Right cardiac atrium (tissue), 5 donors: Measurements from ENCODE around the gene RPA3. TPM values are rescaled to one million over a fixed set of nuclear protein-coding genes. Genes with fewer than 3 reads are reported as not detected.

ENCODE experiments used
- ATAC-seq, 2 donors: fragments of 200-7000 bp; cut with Tn5 transposase; one replicate each; pipeline versions ENCODE4 v1.8.0 to v1.9.1; 2020; ENCODE audit warnings: moderate library complexity in 2 of 2, mild to moderate bottlenecking in 1 of 2
- DNase-seq, 3 donors: peaks; one replicate each; pipeline ENCODE4 v3.0.0-alpha.2; 2020
- H3K27ac ChIP-seq: one replicate; pipeline ENCODE4 v1.5.1; 2013; ENCODE audit warnings: mild to moderate bottlenecking, low read length, control low read depth, moderate library complexity
- H3K27me3 ChIP-seq: one replicate; pipeline ENCODE4 v1.6.1; 2013; ENCODE audit not compliant: control insufficient read depth, insufficient read depth
- H3K4me1 ChIP-seq: one replicate; pipeline ENCODE4 v1.6.1; 2013; ENCODE audit warnings: low read length; ENCODE audit not compliant: control insufficient read depth, insufficient read depth
- H3K4me3 ChIP-seq: one replicate; pipeline ENCODE4 v1.5.1; 2013; ENCODE audit warnings: low read length, control low read depth
- H3K9me3 ChIP-seq: one replicate; pipeline ENCODE4 v1.6.1; 2013; ENCODE audit warnings: low read length; ENCODE audit not compliant: control insufficient read depth
- WGBS: extraction: QIAGEN DNeasy Blood & Tissue Kit; methylation state at CpG from one replicate; pipeline ENCODE4 v1.1.7; 2013; 5-methylcytosine and 5-hydroxymethylcytosine counted together
- intact Hi-C, 4 donors: fragments of 100-400 bp; cut with DNase I; formaldehyde crosslinking; loops; one replicate each; pipeline versions ENCODE4 v1.11.0 to v1.14.0; 2022 to 2023
- polyA plus RNA-seq: library from polyadenylated mRNA; stranded (reverse); fragments of 200-250 nt; gene quantifications from one replicate; pipeline ENCODE4 v1.2.3, GENCODE V29; 2013
- total RNA-seq, 4 donors: library from RNA; stranded (reverse); fragmentation: NEBNext Ultra II Directional; extraction: Animal tissue kit (Norgen Biotek cat#: 25700); gene quantifications; one replicate each; pipeline ENCODE4 v1.2.1, GENCODE V29; 2021
- donor health status: healthy with polysubstance abuse.
- donor health status: DM: no; HTN: yes; CAD: no.
- donor health status: DM: no; HTN: no; CAD: no.
- donor health status: DM: no; HTN: yes; CAD: no; lungs with severe emphysema.
- donor health status: DM: yes; HTN: yes; CAD: no.

RPA3 gene
- total and polyA plus RNA-seq, 5 donors, result 17.6 to 27.4 (median 22.8) TPM

DNA sequence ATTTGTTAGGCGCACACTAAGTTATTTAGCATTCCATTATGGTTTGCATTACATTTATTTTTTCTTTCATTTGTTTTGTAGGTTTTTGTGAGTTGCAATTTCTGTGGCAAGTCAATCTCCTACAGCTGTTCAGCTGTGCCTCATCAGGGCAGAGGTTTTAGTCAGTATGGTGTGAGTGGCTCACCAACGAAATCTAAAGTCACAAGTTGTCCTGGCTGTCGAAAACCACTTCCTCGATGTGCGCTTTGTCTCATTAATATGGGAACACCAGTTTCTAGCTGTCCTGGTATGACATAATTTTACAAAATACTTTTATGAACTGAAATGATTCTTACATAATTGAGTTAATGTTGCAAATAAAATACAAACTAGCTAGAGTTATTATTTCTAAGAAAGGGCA, 122.2 kb downstream of the RPA3 start:
- H3K4me3 ChIP-seq, result no peak overlapping the region
- intact Hi-C loops, result no loop called here

GRCh38 chr7:7595451-7595850, 123.0 kb downstream of the RPA3 start:
- ATAC-seq, result no peak
- Histone ChIP-seq H3K9me3 (no peaks in the 10 kb centered on the region), H3K4me3 (no peak overlapping the region), H3K27ac (no peak overlapping the region), H3K4me1 (no peaks in the 10 kb centered on the region), H3K27me3 (no peaks in the 10 kb centered on the region)
- no peak for DNase-seq
- intact Hi-C loops, result no loop called here
- 49% methylated on average over 1 of the region's 1 CpG for WGBS

More for the DNA sequence above, 122.2 kb downstream of the RPA3 start:
- Histone ChIP-seq H3K9me3 (no peaks in the 10 kb centered on the region), H3K27me3 (no peaks in the 10 kb centered on the region), H3K27ac (no peak overlapping the region), H3K4me1 (no peaks in the 10 kb centered on the region)
- ATAC-seq (no peak), DNase-seq (no peak)
- 88% methylated on average over 5 of the region's 5 CpGs for WGBS

Other genes starting within 250 kb of the RPA3 start
- gene COL28A1, start 182.7 kb downstream of the RPA3 start, total RNA-seq, result 1 to 10 TPM; 3.8 to 5.8 (median 5.0) TPM
- 4.3 TPM for gene COL28A1, start 182.7 kb downstream of the RPA3 start, polyA plus RNA-seq
- gene MIOS, start 151.7 kb downstream of the RPA3 start, total RNA-seq, result 10 to 100 TPM; 18.9 to 26.0 (median 23.3) TPM
- gene MIOS, start 151.7 kb downstream of the RPA3 start, polyA plus RNA-seq, result 9.4 TPM
- gene UMAD1, start 77.9 kb downstream of the RPA3 start, total RNA-seq, result 10 to 100 TPM; 12.1 to 14.6 (median 13.6) TPM
- gene UMAD1, start 77.9 kb downstream of the RPA3 start, polyA plus RNA-seq, result 8.0 TPM